ENCODE measurements around the gene TRABD. TPM values are rescaled to one million over a fixed set of nuclear protein-coding genes. Genes with fewer than 3 reads are reported as not detected.

The TRABD gene
- total RNA-seq, 3 donors from 2014 or later, result 91.3 to 95.0 (median 93.4) TPM

- Mint-ChIP-seq H3K36me3 (ENCODE audit: insufficient read depth) (no peaks in the 10 kb centered on the region), H3K4me3 (peak overlapping the region; percentile 82), H3K9me3 (no peaks in the 10 kb centered on the region), H3K4me1 (ENCODE audit: low read depth) (peaks cover 29% of the 10 kb centered on the region), H3K27me3 (ENCODE audit: low read depth) (no peaks in the 10 kb centered on the region)
- DNase-seq, result no peak
- ATAC-seq, result no peak
These were observed 775 bp upstream of the TRABD start for GRCh38 chr22:50184902-50185374.

GRCh38 chr22:50186181-50186714, 535 bp downstream of the TRABD start:
- ATAC-seq (no peak), DNase-seq (no peak)
- peaks cover under 1% of the 10 kb centered on the region for H3K36me3 Mint-ChIP-seq (ENCODE audit: insufficient read depth)
- H3K4me1 Mint-ChIP-seq (ENCODE audit: low read depth), result peaks cover 31% of the 10 kb centered on the region
- no peaks in the 10 kb centered on the region for H3K27me3 Mint-ChIP-seq (ENCODE audit: low read depth)
- no peaks in the 10 kb centered on the region for H3K9me3 Mint-ChIP-seq
- peak overlapping the region; percentile 96 for H3K4me3 Mint-ChIP-seq

GRCh38 chr22:50186761-50187523, 1.2 kb downstream of the TRABD start:
- Mint-ChIP-seq H3K36me3 (ENCODE audit: insufficient read depth) (peaks cover 3% of the 10 kb centered on the region), H3K27me3 (ENCODE audit: low read depth) (no peaks in the 10 kb centered on the region), H3K9me3 (no peaks in the 10 kb centered on the region), H3K4me1 (ENCODE audit: low read depth) (peaks cover 38% of the 10 kb centered on the region), H3K4me3 (peak overlapping the region; percentile 96)
- DNase-seq (no peak), ATAC-seq (no peak)

GRCh38 chr22:50188356-50188755, 2.6 kb downstream of the TRABD start:
- peaks cover 50% of the 10 kb centered on the region for H3K4me1 Mint-ChIP-seq (ENCODE audit: low read depth)
- H3K4me3 Mint-ChIP-seq, result peak overlapping the region; percentile 31

GRCh38 chr22:50189184-50189848, 3.6 kb downstream of the TRABD start:
- Mint-ChIP-seq H3K36me3 (ENCODE audit: insufficient read depth) (peaks cover 3% of the 10 kb centered on the region), H3K4me3 (peak overlapping the region; percentile 51), H3K27me3 (ENCODE audit: low read depth) (no peaks in the 10 kb centered on the region), H3K9me3 (no peaks in the 10 kb centered on the region), H3K4me1 (ENCODE audit: low read depth) (peaks cover 50% of the 10 kb centered on the region)
- ATAC-seq (no peak), DNase-seq (no peak)

More at GRCh38 chr22:50188356-50188755, 2.6 kb downstream of the TRABD start:
- H3K27me3 Mint-ChIP-seq (ENCODE audit: low read depth), result no peaks in the 10 kb centered on the region
- ATAC-seq (no peak), DNase-seq (no peak)
- H3K36me3 Mint-ChIP-seq (ENCODE audit: insufficient read depth), result peaks cover 3% of the 10 kb centered on the region
- no peaks in the 10 kb centered on the region for H3K9me3 Mint-ChIP-seq

- ATAC-seq (no peak), DNase-seq (no peak)
- H3K4me3 Mint-ChIP-seq, result peak overlapping the region; percentile 86
- peaks cover 46% of the 10 kb centered on the region for H3K4me1 Mint-ChIP-seq (ENCODE audit: low read depth)
- no peaks in the 10 kb centered on the region for H3K9me3 Mint-ChIP-seq
- H3K27me3 Mint-ChIP-seq (ENCODE audit: low read depth), result no peaks in the 10 kb centered on the region
- peaks cover 3% of the 10 kb centered on the region for H3K36me3 Mint-ChIP-seq (ENCODE audit: insufficient read depth)
These were observed 4.1 kb downstream of the TRABD start for GRCh38 chr22:50189849-50190181.

- Mint-ChIP-seq H3K36me3 (ENCODE audit: insufficient read depth) (peaks cover 3% of the 10 kb centered on the region), H3K27me3 (ENCODE audit: low read depth) (no peaks in the 10 kb centered on the region), H3K4me3 (peak overlapping the region; percentile 86), H3K4me1 (ENCODE audit: low read depth) (peaks cover 46% of the 10 kb centered on the region), H3K9me3 (no peaks in the 10 kb centered on the region)
- peak; percentile 71 for DNase-seq
- peak; percentile 49 to 56 for ATAC-seq
These were observed 4.6 kb downstream of the TRABD start for GRCh38 chr22:50190182-50190940.

- Mint-ChIP-seq H3K4me1 (ENCODE audit: low read depth) (peaks cover 44% of the 10 kb centered on the region), H3K9me3 (no peaks in the 10 kb centered on the region), H3K27me3 (ENCODE audit: low read depth) (no peaks in the 10 kb centered on the region), H3K36me3 (ENCODE audit: insufficient read depth) (peaks cover 3% of the 10 kb centered on the region), H3K4me3 (peak overlapping the region; percentile 86)
- ATAC-seq (peak; percentile 72 to 78), DNase-seq (peak; percentile 65)
These were observed 5.4 kb downstream of the TRABD start for GRCh38 chr22:50190941-50191741.

- peak; percentile 28 for DNase-seq
- ATAC-seq, result no peak
- Mint-ChIP-seq H3K4me3 (peak overlapping the region; percentile 86), H3K9me3 (no peaks in the 10 kb centered on the region), H3K36me3 (ENCODE audit: insufficient read depth) (peaks cover 3% of the 10 kb centered on the region), H3K4me1 (ENCODE audit: low read depth) (peaks cover 36% of the 10 kb centered on the region), H3K27me3 (ENCODE audit: low read depth) (no peaks in the 10 kb centered on the region)
These were observed 6.9 kb downstream of the TRABD start for GRCh38 chr22:50192436-50193204.

GRCh38 chr22:50193621-50194020, 7.9 kb downstream of the TRABD start:
- no peaks in the 10 kb centered on the region for H3K9me3 Mint-ChIP-seq
- peaks cover 3% of the 10 kb centered on the region for H3K36me3 Mint-ChIP-seq (ENCODE audit: insufficient read depth)
- peaks cover 32% of the 10 kb centered on the region for H3K4me1 Mint-ChIP-seq (ENCODE audit: low read depth)
- no peak overlapping the region for H3K4me3 Mint-ChIP-seq
- no peak for DNase-seq
- no peak for ATAC-seq
- no peaks in the 10 kb centered on the region for H3K27me3 Mint-ChIP-seq (ENCODE audit: low read depth)

- Mint-ChIP-seq H3K4me3 (no peak overlapping the region), H3K9me3 (no peaks in the 10 kb centered on the region), H3K36me3 (ENCODE audit: insufficient read depth) (peaks cover 3% of the 10 kb centered on the region), H3K4me1 (ENCODE audit: low read depth) (peaks cover 28% of the 10 kb centered on the region), H3K27me3 (ENCODE audit: low read depth) (no peaks in the 10 kb centered on the region)
- ATAC-seq (no peak), DNase-seq (no peak)
These were observed 8.5 kb downstream of the TRABD start for GRCh38 chr22:50194037-50194805.

GRCh38 chr22:50196256-50196655, 10.5 kb downstream of the TRABD start:
- Mint-ChIP-seq H3K4me1 (ENCODE audit: low read depth) (peaks cover 22% of the 10 kb centered on the region), H3K36me3 (ENCODE audit: insufficient read depth) (peaks cover 3% of the 10 kb centered on the region), H3K27me3 (ENCODE audit: low read depth) (no peaks in the 10 kb centered on the region), H3K9me3 (no peaks in the 10 kb centered on the region), H3K4me3 (no peak overlapping the region)
- no peak for DNase-seq
- no peak for ATAC-seq
